Sigmoid colon (tissue), 7 donors: ENCODE measurements around the gene WDR81. TPM values are rescaled to one million over a fixed set of nuclear protein-coding genes. Genes with fewer than 3 reads are reported as not detected.

Experiments used
- DNase-seq: peaks from one replicate; pipeline ENCODE4 v3.0.0-alpha.2; 2019
- H3K27ac ChIP-seq, 4 donors: fragments of 200-600 bp; sonication (generic); one replicate each; pipeline ENCODE4 v1.5.1; 2016 to 2019; ENCODE audit warnings: mild to moderate bottlenecking in 1 of 4
- H3K27me3 ChIP-seq, 3 donors: fragments of 200-600 bp; sonication (generic); one replicate each; pipeline ENCODE4 v1.5.1; 2019; ENCODE audit warnings: mild to moderate bottlenecking in 1 of 3
- H3K36me3 ChIP-seq, 4 donors: fragments of 200-600 bp; sonication (generic); one replicate each; pipeline ENCODE4 v1.5.1; 2016 to 2019
- H3K4me1 ChIP-seq, 4 donors: fragments of 200-600 bp; sonication (generic); one replicate each; pipeline ENCODE4 v1.5.1; 2017 to 2019
- H3K4me3 ChIP-seq, 4 donors: fragments of 200-600 bp; sonication (generic); one replicate each; pipeline ENCODE4 v1.5.1; 2017 to 2019; ENCODE audit warnings: mild to moderate bottlenecking in 2 of 4, moderate library complexity in 1 of 4
- H3K9me3 ChIP-seq, 4 donors: fragments of 200-600 bp in 3 of 4; sonication (generic) in 3 of 4; one replicate each; pipeline versions ENCODE4 v1.5.1 to v1.6.1; 2013 to 2019
- CTCF ChIP-seq, 4 experiments: fragments of 450-650 bp in 3 of 4; fragments of 200-600 bp in 1 of 4; IDR thresholded peaks; one replicate each; pipeline ENCODE4 v1.5.1; 2016 to 2019; ENCODE audit warnings: antibody characterized with exemption in 4 of 4, mild to moderate bottlenecking in 3 of 4, moderate library complexity in 2 of 4
- EP300 ChIP-seq, 4 donors: sonication (generic); formaldehyde crosslinking; IDR thresholded peaks; one replicate each; pipeline ENCODE4 v1.6.1; 2017; ENCODE audit warnings: antibody characterized with exemption in 4 of 4
- POLR2A ChIP-seq, 2 donors: fragments of 450-650 bp; IDR thresholded peaks; one replicate each; pipeline ENCODE4 v1.6.1; 2016; ENCODE audit warnings: antibody characterized with exemption in 2 of 2, mild to moderate bottlenecking in 2 of 2, moderate library complexity in 2 of 2
- POLR2AphosphoS5 ChIP-seq, 4 donors: sonication (generic); formaldehyde crosslinking; IDR thresholded peaks; one replicate each; pipeline ENCODE4 v1.6.1; 2017; ENCODE audit warnings: antibody characterized with exemption in 4 of 4
- WGBS, 2 donors: extraction: QIAGEN DNeasy Blood & Tissue Kit; methylation state at CpG; one replicate each; pipeline ENCODE4 v1.1.7; 2013; 5-methylcytosine and 5-hydroxymethylcytosine counted together
- intact Hi-C: fragments of 100-400 bp; cut with DNase I; formaldehyde crosslinking; loops from one replicate; pipeline ENCODE4 v1.15.1; 2023
- polyA plus RNA-seq, 3 donors: library from polyadenylated mRNA; stranded (reverse); fragments of 200-250 nt; gene quantifications; one replicate each; pipeline ENCODE4 v1.2.3, GENCODE V29; 2013
- total RNA-seq, 4 donors: library from RNA; depleted of rRNA; stranded (reverse); fragments of >200 nt; gene quantifications; one replicate each; pipeline ENCODE4 v1.1.0, GENCODE V29; 2016
- donor health status: healthy with polysubstance abuse.
- donor health status: Bipolar disorder and iron deficiency.
- donor health status: healthy.

WDR81 gene
- total and polyA plus RNA-seq, 7 donors: 6.6 to 49.3 (median 26.7) TPM

- 1 to 4% methylated on average over 32 of the region's 32 CpGs for WGBS, 2 donors
- Histone ChIP-seq H3K27me3 (no peaks in the 10 kb centered on the region), H3K27ac (peak overlapping the region; percentile 99 to 100 (median 100)), H3K4me1 (peaks cover 0 to 46% (median 40%) of the 10 kb centered on the region in 4 donors), H3K4me3 (peak overlapping the region; percentile 73 to 99 (median 90)), H3K36me3 (peaks cover 0 to 27% (median 12%) of the 10 kb centered on the region in 4 donors), H3K9me3 (no peaks in the 10 kb centered on the region)
- intact Hi-C loops: loop anchor here (2.0 to 5.0 kb wide), 2 partner anchors 66 to 327 kb away; partner anchors contain the start of genes OVCA2 and RILP
- peak; percentile 97 for DNase-seq
- TF ChIP-seq POLR2AphosphoS5 (IDR thresholded peaks at IDR 0.05) (peak; percentile 73 to 79 (median 78)), EP300 (IDR thresholded peaks at IDR 0.05) (peak in 1 of 4 donors; percentile 6), POLR2A (IDR thresholded peaks at IDR 0.05) (peak; percentile 57 to 76), CTCF (IDR thresholded peaks at IDR 0.05) (no peak)
These were observed 9.3 kb upstream of the WDR81 start for GRCh38 chr17:1714980-1715802.

- TF ChIP-seq CTCF (IDR thresholded peaks at IDR 0.05): no peak
- no peak for TF ChIP-seq POLR2AphosphoS5 (IDR thresholded peaks at IDR 0.05)
- no peak for TF ChIP-seq EP300 (IDR thresholded peaks at IDR 0.05)
- TF ChIP-seq POLR2A (IDR thresholded peaks at IDR 0.05): no peak
- no peaks in the 10 kb centered on the region for H3K27me3 ChIP-seq
- intact Hi-C loops: loop anchor here (2.0 to 5.0 kb wide), 4 partner anchors 67 to 327 kb away; partner anchors contain the start of genes OVCA2 and RILP
- H3K9me3 ChIP-seq: no peaks in the 10 kb centered on the region
- peaks cover 0 to 27% (median 12%) of the 10 kb centered on the region in 4 donors for H3K36me3 ChIP-seq
- H3K4me3 ChIP-seq: peak overlapping the region; percentile 73 to 99 (median 90)
- no peak for DNase-seq
- 1% methylated on average over 23 of the region's 23 CpGs for WGBS, 2 donors
- H3K4me1 ChIP-seq: peaks cover 0 to 47% (median 39%) of the 10 kb centered on the region in 4 donors
- peak overlapping the region; percentile 99 to 100 (median 100) for H3K27ac ChIP-seq
These were observed 8.8 kb upstream of the WDR81 start for GRCh38 chr17:1715803-1716075.

- H3K4me1 ChIP-seq: peaks cover 0 to 49% (median 39%) of the 10 kb centered on the region in 4 donors
- peak overlapping the region; percentile 99 to 100 (median 100) for H3K27ac ChIP-seq
- peak overlapping the region; percentile 73 to 99 (median 90) for H3K4me3 ChIP-seq
- WGBS, 2 donors: 0% methylated on average over 70 of the region's 70 CpGs
- DNase-seq: peak; percentile 100
- TF ChIP-seq EP300 (IDR thresholded peaks at IDR 0.05) (peak in 1 of 4 donors; percentile 94), CTCF (IDR thresholded peaks at IDR 0.05) (no peak), POLR2AphosphoS5 (IDR thresholded peaks at IDR 0.05) (peak; percentile 100), POLR2A (IDR thresholded peaks at IDR 0.05) (peak; percentile 100)
- H3K36me3 ChIP-seq: peaks cover 0 to 27% (median 12%) of the 10 kb centered on the region in 4 donors
- intact Hi-C loops: loop anchor here (2.0 to 5.0 kb wide), 3 partner anchors 71 to 326 kb away; partner anchors contain the start of gene OVCA2
- H3K9me3 ChIP-seq: no peaks in the 10 kb centered on the region
- no peaks in the 10 kb centered on the region for H3K27me3 ChIP-seq
These were observed 8.2 kb upstream of the WDR81 start for GRCh38 chr17:1716076-1716911.

GRCh38 chr17:1716912-1717695 lies 7.4 kb upstream of the WDR81 start:
- no peaks in the 10 kb centered on the region for H3K27me3 ChIP-seq
- H3K27ac ChIP-seq: peak overlapping the region; percentile 95 to 100 (median 99)
- TF ChIP-seq CTCF (IDR thresholded peaks at IDR 0.05) (no peak), POLR2AphosphoS5 (IDR thresholded peaks at IDR 0.05) (peak; percentile 77 to 86 (median 78)), POLR2A (IDR thresholded peaks at IDR 0.05) (peak; percentile 64 to 80), EP300 (IDR thresholded peaks at IDR 0.05) (peak in 1 of 4 donors; percentile 71)
- no peaks in the 10 kb centered on the region for H3K9me3 ChIP-seq
- peak; percentile 98 for DNase-seq
- 1% methylated on average over 13 of the region's 13 CpGs for WGBS, 2 donors
- H3K4me1 ChIP-seq: peaks cover 0 to 49% (median 39%) of the 10 kb centered on the region in 4 donors
- peak overlapping the region; percentile 39 to 72 (median 64) for H3K4me3 ChIP-seq
- peaks cover 0 to 20% (median 8%) of the 10 kb centered on the region in 4 donors for H3K36me3 ChIP-seq
- intact Hi-C loops: loop anchor here (2.0 to 5.0 kb wide), 3 partner anchors 70 to 325 kb away; partner anchors contain the start of gene OVCA2
